Sciatic nerve (tissue), 2 donors: Measurements from ENCODE around the gene ATP9B. TPM values are rescaled to one million over a fixed set of nuclear protein-coding genes. Genes with fewer than 3 reads are reported as not detected.
"Not testable (repeated sequence)": the region's sequence is repeated elsewhere in the genome, so short reads cannot be mapped to it uniquely, and the experiment has no call there.

ENCODE experiments used
- ATAC-seq: fragments of 200-7000 bp; cut with Tn5 transposase; one replicate; pipeline ENCODE4 v1.9.1; 2020; ENCODE audit warnings: mild to moderate bottlenecking, moderate library complexity
- DNase-seq: peaks from one replicate; pipeline ENCODE4 v3.0.0-alpha.2; 2020; ENCODE audit warnings: low spot score
- intact Hi-C: fragments of 100-400 bp; cut with DNase I; formaldehyde crosslinking; loops from one replicate; pipeline ENCODE4 v1.14.2; 2022
- total RNA-seq: library from RNA; stranded (reverse); fragmentation: NEBNext Ultra II Directional; extraction: Animal tissue kit (Norgen Biotek cat#: 25700); gene quantifications from one replicate; pipeline ENCODE4 v1.2.1, GENCODE V29; 2021
- donor health status: DM: no; HTN: no; CAD: no.
- donor health status: DM: no; HTN: no; CAD: no.

The ATP9B gene
- total RNA-seq, 1 donor from 2014 or later = 67.4 TPM

- no peak for ATAC-seq
- intact Hi-C loops = no loop called here
- no peak for DNase-seq
Observed at GRCh38 chr18:79305911-79306310, 236.7 kb downstream of the ATP9B start.

GRCh38 chr18:79309614-79310358 lies 240.6 kb downstream of the ATP9B start:
- ATAC-seq (no peak), DNase-seq (no peak)
- intact Hi-C loops = no loop called here

- intact Hi-C loops = no loop called here
- DNase-seq (no peak), ATAC-seq (no peak)
Observed at GRCh38 chr18:79314838-79315388, 245.7 kb downstream of the ATP9B start.

GRCh38 chr18:79315596-79315995 lies 246.4 kb downstream of the ATP9B start:
- DNase-seq (no peak), ATAC-seq (no peak)
- intact Hi-C loops = no loop called here

GRCh38 chr18:79317703-79318102 lies 248.5 kb downstream of the ATP9B start:
- no peak for ATAC-seq
- intact Hi-C loops = no loop called here
- DNase-seq = no peak

DNA sequence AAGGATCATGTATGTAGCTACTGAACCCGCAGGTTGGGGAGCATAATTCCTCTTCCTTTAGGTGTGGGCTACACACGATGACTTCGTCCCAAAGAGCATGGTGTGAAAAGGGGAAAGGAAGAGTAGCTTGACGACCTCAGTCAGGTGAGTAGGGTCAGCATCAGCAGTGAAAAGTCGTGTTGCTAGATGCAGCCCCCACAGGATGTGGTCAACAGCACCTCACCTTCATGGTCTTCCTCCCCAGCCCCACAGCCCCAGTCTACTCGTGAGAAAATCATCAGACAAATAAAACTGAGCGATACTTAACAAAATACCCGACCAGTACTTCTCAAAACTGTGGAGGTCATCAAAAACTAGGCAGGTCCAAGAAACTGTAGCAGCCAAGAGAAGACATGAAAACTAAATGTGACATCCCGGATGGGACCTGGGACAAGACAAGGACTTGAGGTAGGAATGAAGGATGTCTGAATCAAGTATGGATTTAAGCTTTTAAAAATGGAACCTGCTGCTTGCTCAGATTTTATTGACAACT lies 249.0 kb downstream of the ATP9B start:
- no peak for ATAC-seq
- intact Hi-C loops = no loop called here
- no peak for DNase-seq

- DNase-seq (no peak), ATAC-seq (no peak)
- intact Hi-C loops = no loop called here
Observed at GRCh38 chr18:79320216-79320850, 251.1 kb downstream of the ATP9B start.

- DNase-seq (no peak), ATAC-seq (no peak)
- intact Hi-C loops = no loop called here
Observed at GRCh38 chr18:79321625-79322405, 252.6 kb downstream of the ATP9B start.

- ATAC-seq = no peak
- intact Hi-C loops = no loop called here
- DNase-seq = no peak
Observed at GRCh38 chr18:79322441-79322840, 253.2 kb downstream of the ATP9B start.

GRCh38 chr18:79323471-79323870 lies 254.3 kb downstream of the ATP9B start:
- DNase-seq = no peak
- intact Hi-C loops = no loop called here
- ATAC-seq = no peak

DNA sequence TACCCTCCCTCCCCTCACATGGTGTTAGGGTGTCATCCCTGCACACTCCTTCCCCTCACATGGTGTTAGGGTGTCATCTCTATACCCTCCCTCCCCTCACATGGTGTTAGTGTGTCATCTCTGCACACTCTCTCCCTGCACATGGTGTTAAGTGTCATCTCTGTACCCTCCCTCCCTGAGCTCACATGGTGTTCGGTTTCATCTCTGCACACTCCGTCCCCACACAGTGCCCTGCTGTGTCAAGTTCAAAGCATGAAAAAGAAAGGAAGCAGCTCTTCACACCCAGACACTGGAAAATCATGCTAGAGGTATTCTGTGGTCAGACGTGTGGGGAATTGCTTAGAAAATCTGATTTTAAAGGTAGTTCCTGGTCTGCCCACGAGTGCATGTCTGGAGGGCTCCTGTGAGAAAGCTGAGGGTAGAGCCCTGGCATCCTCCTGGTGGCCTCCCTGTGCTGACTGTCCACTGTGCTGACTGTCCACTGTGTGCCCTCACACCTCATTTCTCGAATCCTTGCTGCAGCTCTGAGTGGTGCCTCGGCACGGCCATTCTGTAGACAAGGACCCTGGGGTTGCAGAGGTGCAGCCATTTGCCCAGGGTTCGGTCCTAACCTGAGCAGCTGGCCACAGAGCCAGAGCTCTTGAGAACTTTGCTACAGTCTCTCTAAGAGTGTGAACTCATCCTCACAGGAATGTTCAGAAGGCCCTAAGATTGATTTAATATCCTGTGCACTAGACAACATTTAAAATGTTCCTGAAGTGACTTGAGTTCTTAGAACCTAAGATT lies 257.4 kb downstream of the ATP9B start:
- intact Hi-C loops = no loop called here
- ATAC-seq (no peak), DNase-seq (no peak)

- DNase-seq (no peak), ATAC-seq (no peak)
- intact Hi-C loops = no loop called here
Observed at GRCh38 chr18:79327199-79327721, 258.1 kb downstream of the ATP9B start.

GRCh38 chr18:79327915-79328314 lies 258.7 kb downstream of the ATP9B start:
- ATAC-seq, DNase-seq, intact Hi-C loops: not testable (repeated sequence)

DNA sequence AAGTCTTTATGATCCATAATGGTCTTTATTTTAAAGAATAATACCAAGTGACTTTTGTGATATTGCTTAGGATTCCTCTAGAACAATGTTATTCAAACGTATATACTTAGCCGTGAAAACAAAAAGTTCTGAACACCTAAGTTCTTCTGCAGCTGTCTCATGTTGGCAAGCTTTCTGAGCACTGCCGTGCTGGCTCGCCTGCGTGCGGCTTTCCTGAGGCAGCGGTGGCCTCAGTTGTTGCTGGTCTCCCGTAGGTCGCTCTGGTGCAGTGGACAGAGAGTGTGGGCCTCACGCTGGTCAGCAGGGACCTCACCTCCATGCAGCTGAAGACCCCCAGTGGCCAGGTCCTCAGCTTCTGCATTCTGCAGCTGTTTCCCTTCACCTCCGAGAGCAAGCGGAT lies 259.7 kb downstream of the ATP9B start:
- ATAC-seq (no peak), DNase-seq (no peak)
- intact Hi-C loops = no loop called here

- intact Hi-C loops = no loop called here
- ATAC-seq = no peak
- DNase-seq = no peak
Observed at GRCh38 chr18:79329786-79330185, 260.6 kb downstream of the ATP9B start.

DNA sequence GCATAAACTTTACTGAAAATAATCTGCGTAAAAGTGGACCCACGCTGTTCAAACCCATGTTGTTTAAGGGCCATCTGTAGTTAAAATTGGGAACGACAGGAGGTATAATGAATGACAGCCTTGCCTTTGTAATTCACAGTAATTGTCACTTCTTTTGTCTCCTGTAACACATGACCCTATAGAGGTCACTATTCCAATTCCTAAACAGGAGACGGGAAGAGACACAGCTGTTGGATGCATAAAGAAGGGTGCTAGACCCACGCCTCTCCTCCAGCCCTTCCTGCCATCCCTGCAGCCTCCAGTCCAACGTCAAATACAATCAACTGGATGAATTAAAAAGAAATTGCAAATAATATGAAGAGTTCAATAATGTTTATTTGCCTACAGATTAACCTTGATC lies 263.5 kb downstream of the ATP9B start:
- DNase-seq (no peak), ATAC-seq (no peak)
- intact Hi-C loops = no loop called here

GRCh38 chr18:79333046-79333445 lies 263.9 kb downstream of the ATP9B start:
- no peak for ATAC-seq
- intact Hi-C loops = no loop called here
- no peak for DNase-seq

- DNase-seq = no peak
- intact Hi-C loops = no loop called here
- ATAC-seq = no peak
Observed at GRCh38 chr18:79334496-79335233, 265.5 kb downstream of the ATP9B start.
